ENCODE measurements around the gene SLC6A20. TPM values are rescaled to one million over a fixed set of nuclear protein-coding genes. Genes with fewer than 3 reads are reported as not detected.

Gene SLC6A20
- total RNA-seq, 1 donor from 2014 or later: 2.9 TPM

DNA sequence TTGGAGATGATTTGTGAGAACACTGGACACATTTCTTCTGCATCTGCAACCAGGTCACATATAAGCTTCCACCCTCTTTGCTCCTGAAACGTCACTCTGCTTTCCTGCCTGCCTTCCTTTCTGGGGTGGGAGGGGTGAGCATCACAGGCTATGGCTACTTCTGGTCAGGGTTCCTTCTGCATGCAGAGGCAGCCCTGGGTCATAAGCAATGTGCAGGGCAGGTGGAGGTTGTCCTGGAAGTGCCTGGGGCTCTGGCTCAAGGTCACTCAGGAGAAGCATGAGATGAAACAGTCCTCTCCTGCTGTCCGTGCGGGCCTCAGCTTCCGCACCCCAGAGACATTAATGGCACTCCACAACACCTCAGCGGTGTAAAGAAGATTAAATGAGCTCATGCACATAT is 15.1 kb downstream of the SLC6A20 start:
- Histone ChIP-seq H3K4me3 (no peak overlapping the region), H3K27me3 (no peaks in the 10 kb centered on the region), H3K9me3 (no peaks in the 10 kb centered on the region), H3K36me3 (no peaks in the 10 kb centered on the region), H3K27ac (no peak overlapping the region), H3K4me1 (no peaks in the 10 kb centered on the region)
- intact Hi-C loops (cut with DNase I): no loop called here
- TF ChIP-seq, protein P1, sequence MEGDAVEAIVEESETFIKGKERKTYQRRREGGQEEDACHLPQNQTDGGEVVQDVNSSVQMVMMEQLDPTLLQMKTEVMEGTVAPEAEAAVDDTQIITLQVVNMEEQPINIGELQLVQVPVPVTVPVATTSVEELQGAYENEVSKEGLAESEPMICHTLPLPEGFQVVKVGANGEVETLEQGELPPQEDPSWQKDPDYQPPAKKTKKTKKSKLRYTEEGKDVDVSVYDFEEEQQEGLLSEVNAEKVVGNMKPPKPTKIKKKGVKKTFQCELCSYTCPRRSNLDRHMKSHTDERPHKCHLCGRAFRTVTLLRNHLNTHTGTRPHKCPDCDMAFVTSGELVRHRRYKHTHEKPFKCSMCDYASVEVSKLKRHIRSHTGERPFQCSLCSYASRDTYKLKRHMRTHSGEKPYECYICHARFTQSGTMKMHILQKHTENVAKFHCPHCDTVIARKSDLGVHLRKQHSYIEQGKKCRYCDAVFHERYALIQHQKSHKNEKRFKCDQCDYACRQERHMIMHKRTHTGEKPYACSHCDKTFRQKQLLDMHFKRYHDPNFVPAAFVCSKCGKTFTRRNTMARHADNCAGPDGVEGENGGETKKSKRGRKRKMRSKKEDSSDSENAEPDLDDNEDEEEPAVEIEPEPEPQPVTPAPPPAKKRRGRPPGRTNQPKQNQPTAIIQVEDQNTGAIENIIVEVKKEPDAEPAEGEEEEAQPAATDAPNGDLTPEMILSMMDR (IDR thresholded peaks at IDR 0.05): no peak
- TF ChIP-seq POLR2A (IDR thresholded peaks at IDR 0.05) (no peak), POLR2AphosphoS5 (IDR thresholded peaks at IDR 0.05; ENCODE audit: insufficient read depth in 1 of 2, low read depth in 1 of 2) (no peak)
- DNase-seq (ENCODE audit: extremely low spot score in 2 of 2): peak; percentile 22 to 85

DNA sequence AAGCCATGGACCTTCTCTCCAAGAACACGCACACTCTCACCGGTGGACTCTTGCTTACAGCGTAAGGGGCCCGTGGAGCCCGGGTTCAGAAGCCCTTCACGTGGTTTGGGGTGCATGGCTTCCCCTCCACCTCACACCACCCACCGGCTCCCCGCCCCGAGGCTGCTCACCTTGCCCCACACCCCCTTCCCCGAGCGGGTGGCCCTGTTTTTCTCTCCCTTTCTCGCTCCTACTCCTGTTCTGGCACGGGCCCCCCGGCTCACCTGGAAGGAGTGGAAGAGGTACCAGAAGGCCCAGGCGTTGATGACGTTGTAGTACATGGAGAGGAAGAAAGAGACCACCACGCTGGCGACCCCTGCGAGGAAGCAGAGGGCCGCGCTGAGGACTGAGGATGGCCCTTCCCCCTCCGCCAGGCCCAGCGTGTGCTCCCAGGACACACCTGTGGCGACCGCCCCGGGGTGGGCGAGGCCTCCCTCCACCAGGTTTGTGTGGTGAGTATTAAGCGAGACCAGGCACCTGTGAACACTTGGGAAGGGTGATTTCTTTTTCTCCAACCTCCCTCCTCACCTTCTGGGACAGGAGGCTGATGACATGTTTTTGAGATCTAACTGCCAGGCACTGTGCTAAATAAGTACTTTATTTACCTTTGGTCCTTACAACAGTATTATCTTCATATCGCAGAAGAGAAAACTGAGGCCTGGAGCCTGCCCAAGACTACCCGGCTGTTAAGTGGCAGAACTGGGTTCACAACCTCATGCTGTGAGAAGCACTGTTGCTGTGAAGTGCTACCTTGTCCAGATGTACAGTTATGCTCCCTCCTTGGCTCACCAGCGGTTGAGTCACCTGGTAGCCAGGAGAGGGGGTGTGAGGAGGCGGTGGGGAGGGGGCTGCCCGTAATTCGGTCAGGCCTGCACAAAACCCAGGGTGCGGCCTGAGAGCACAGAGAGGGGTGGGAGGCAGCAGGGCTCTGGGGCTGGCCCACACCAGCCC is 16.3 kb downstream of the SLC6A20 start:
- H3K4me1 ChIP-seq: no peaks in the 10 kb centered on the region
- peak in 1 of 2 donors; percentile 91 for DNase-seq (ENCODE audit: extremely low spot score in 2 of 2)
- no peaks in the 10 kb centered on the region for H3K27me3 ChIP-seq
- TF ChIP-seq, protein P1 (IDR thresholded peaks at IDR 0.05): no peak
- TF ChIP-seq POLR2A (IDR thresholded peaks at IDR 0.05) (no peak), POLR2AphosphoS5 (IDR thresholded peaks at IDR 0.05; ENCODE audit: insufficient read depth in 1 of 2, low read depth in 1 of 2) (no peak)
- no peak overlapping the region for H3K4me3 ChIP-seq
- H3K9me3 ChIP-seq: no peaks in the 10 kb centered on the region
- no peak overlapping the region for H3K27ac ChIP-seq
- H3K36me3 ChIP-seq: no peaks in the 10 kb centered on the region
- intact Hi-C loops (cut with DNase I): no loop called here

DNA sequence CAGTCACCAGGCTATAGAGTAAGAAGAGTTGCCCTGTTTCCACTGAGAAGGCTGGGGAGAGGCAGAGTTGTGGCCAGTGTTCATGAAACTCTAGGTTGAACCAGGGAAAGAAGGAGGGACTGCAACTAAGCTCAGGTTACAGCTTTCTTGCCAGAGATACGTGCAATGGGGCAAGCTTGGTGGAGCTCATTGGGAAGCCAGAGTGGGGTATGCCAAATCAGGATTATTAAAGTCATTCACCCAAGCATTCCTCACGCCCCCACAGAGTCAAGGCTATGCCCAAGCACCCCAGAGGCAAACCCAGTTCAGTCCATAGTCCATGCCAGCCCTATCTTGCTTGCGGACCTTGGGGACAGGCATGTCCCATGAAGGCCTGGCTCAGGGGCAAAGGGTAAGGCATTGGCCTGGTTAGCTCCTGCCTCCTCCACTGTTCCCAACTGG is 17.6 kb downstream of the SLC6A20 start:
- Histone ChIP-seq H3K36me3 (no peaks in the 10 kb centered on the region), H3K9me3 (no peaks in the 10 kb centered on the region), H3K4me3 (no peak overlapping the region), H3K4me1 (no peaks in the 10 kb centered on the region), H3K27ac (no peak overlapping the region), H3K27me3 (no peaks in the 10 kb centered on the region)
- intact Hi-C loops (cut with DNase I): no loop called here
- peak in 1 of 2 donors; percentile 82 for DNase-seq (ENCODE audit: extremely low spot score in 2 of 2)
- TF ChIP-seq POLR2A (IDR thresholded peaks at IDR 0.05) (no peak), POLR2AphosphoS5 (IDR thresholded peaks at IDR 0.05; ENCODE audit: insufficient read depth in 1 of 2, low read depth in 1 of 2) (no peak)
- TF ChIP-seq, protein P1 (IDR thresholded peaks at IDR 0.05): no peak

DNA sequence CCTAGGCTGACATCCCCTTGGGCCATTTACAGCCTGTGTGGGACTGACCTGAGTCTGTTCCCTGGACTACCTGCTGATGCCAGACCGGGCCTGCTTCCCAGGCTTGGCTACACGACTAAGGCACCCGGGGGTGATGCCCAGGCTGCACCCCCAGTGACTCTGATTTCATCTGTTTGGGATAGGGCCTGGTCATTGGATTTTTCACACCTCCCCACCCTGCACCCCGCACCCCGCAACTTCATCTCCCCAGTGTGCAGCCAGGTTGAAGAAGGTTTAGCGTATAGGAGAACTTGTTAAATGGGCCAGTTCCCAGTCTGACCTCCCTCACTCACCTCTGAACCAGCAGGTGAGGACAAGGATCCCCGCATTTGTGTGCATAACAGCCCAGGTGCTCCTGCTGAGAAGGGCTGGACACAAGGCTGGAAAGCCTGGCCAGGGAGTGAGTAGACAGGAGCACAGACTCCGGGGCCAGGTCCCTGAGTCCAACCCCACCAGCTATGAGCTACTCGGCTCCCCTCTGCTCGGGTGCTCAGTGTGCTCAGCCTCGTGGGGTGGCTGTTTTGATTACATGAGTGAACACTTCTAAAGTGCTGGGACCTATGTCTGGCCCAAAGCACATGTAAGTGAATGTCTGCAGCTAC is 18.5 kb downstream of the SLC6A20 start:
- Histone ChIP-seq H3K27ac (no peak overlapping the region), H3K4me3 (no peak overlapping the region), H3K9me3 (no peaks in the 10 kb centered on the region), H3K4me1 (no peaks in the 10 kb centered on the region), H3K27me3 (no peaks in the 10 kb centered on the region), H3K36me3 (no peaks in the 10 kb centered on the region)
- intact Hi-C loops (cut with DNase I): no loop called here
- TF ChIP-seq, protein P1 (IDR thresholded peaks at IDR 0.05): no peak
- no peak for TF ChIP-seq POLR2AphosphoS5 (IDR thresholded peaks at IDR 0.05; ENCODE audit: insufficient read depth in 1 of 2, low read depth in 1 of 2)
- no peak for TF ChIP-seq POLR2A (IDR thresholded peaks at IDR 0.05)
- DNase-seq (ENCODE audit: extremely low spot score in 2 of 2): peak in 1 of 2 donors; percentile 88
